Adipocyte (in vitro differentiated cells): Measurements from ENCODE around the gene TOP3A.
A peak's percentile ranks its signal among the peaks of the same experiment; 100 is the strongest.

ENCODE experiments used
- DNase-seq: peaks from one replicate; pipeline ENCODE4 v3.0.0-alpha.2; 2015; ENCODE audit warnings: low read depth
- H3K27me3 ChIP-seq: replicated peaks from 2 replicates; pipeline ENCODE4 v1.7.0; 2013; ENCODE audit warnings: mild to moderate bottlenecking, low read length, moderate library complexity; ENCODE audit not compliant: control insufficient read depth, insufficient read depth
- H3K36me3 ChIP-seq: 2 replicates; pipeline ENCODE4 v1.7.0; 2013; ENCODE audit warnings: low read length, mild to moderate bottlenecking, moderate library complexity; ENCODE audit not compliant: control insufficient read depth, insufficient read depth, severe bottlenecking
- H3K4me1 ChIP-seq: 2 replicates; pipeline ENCODE4 v1.7.0; 2013; ENCODE audit warnings: mild to moderate bottlenecking, low read length, moderate library complexity; ENCODE audit not compliant: control insufficient read depth, insufficient read depth
- H3K4me3 ChIP-seq: 2 replicates; pipeline ENCODE4 v1.7.0; 2013; ENCODE audit warnings: mild to moderate bottlenecking, low read length, moderate library complexity
- H3K9ac ChIP-seq: 2 replicates; pipeline ENCODE4 v1.7.0; 2013; ENCODE audit warnings: mild to moderate bottlenecking, low read length, moderate library complexity
- H3K9me3 ChIP-seq: 2 replicates; pipeline ENCODE4 v1.7.0; 2013; ENCODE audit warnings: mild to moderate bottlenecking, low read length, moderate library complexity; ENCODE audit not compliant: control insufficient read depth

Gene TOP3A

DNA sequence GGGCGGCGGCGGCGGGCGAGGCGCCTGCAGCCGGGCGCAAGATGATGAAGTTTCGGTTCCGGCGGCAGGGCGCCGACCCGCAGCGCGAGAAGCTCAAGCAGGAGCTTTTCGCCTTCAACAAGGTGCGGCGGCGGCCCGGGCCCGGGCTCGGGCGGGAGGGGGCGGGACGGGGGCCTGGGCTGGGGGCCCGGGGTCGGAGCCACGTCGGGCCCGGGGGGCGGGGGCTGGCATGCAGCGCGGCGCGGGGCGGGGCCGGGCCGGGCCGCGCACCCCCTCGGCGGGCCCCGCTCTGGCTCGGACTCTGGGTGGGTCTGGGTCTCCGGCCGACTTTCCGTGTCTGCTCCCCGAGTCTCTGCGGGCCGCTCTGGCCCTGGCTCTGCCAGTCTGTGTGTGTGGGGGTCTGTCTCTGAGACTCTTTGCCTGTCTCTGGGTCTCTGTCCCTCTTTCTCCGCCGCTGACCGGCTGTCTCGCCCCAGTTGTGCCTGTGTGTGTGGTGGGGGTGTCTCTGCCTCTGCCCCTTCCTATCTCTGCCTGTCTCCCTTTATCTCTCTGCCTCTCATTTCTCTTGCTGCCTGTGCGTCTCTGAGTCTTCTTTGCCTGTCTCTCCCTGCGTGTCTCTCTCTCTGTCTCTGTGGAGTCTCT is 89.0 kb downstream of the TOP3A start:
- Histone ChIP-seq H3K4me1 (peaks cover 29% of the 10 kb centered on the region), H3K27me3 (no peaks in the 10 kb centered on the region), H3K36me3 (no peaks in the 10 kb centered on the region), H3K9ac (peak overlapping the region; percentile 97), H3K9me3 (no peaks in the 10 kb centered on the region), H3K4me3 (peak overlapping the region; percentile 98)
- DNase-seq: peak; percentile 74

DNA sequence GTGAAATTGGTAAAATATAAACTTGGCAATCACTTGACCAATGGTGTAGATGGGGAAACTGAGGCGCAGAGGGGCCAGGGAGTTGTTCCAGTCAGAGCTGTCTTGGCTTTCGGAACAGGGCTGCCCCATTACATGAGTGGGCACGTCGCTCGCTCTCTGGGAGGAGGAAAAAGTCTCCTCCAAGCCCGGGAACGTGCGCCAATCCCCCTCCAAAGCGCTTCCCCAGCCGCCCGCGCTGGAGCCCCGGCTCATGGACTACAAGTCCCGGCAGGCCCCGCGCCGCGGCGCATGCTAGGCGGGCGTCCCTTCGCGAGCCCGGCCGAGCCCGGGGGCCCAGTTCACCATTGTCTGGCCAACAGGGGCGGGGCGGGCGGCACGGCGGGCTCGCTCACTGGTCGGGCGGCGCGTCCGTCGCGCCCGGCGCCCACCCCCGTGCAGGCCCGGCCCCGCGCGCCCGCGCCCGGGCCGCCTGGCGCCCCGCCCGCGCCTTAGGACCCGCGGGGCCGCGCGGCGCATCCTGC is 89.6 kb downstream of the TOP3A start, which contains the start of gene LLGL1:
Gene LLGL1 (plus strand): TSS at position 515 of the 521 bp plus-strand sequence. CDS start 48 bp downstream, outside the sequence.
- H3K27me3 ChIP-seq: no peaks in the 10 kb centered on the region
- no peaks in the 10 kb centered on the region for H3K9me3 ChIP-seq
- no peaks in the 10 kb centered on the region for H3K36me3 ChIP-seq
- H3K9ac ChIP-seq: peak within 1 kb of the TSS; percentile 97
- peak; percentile 99 for DNase-seq
- H3K4me3 ChIP-seq: peak within 1 kb of the TSS; percentile 98
- peaks cover 35% of the 10 kb centered on the region for H3K4me1 ChIP-seq

DNA sequence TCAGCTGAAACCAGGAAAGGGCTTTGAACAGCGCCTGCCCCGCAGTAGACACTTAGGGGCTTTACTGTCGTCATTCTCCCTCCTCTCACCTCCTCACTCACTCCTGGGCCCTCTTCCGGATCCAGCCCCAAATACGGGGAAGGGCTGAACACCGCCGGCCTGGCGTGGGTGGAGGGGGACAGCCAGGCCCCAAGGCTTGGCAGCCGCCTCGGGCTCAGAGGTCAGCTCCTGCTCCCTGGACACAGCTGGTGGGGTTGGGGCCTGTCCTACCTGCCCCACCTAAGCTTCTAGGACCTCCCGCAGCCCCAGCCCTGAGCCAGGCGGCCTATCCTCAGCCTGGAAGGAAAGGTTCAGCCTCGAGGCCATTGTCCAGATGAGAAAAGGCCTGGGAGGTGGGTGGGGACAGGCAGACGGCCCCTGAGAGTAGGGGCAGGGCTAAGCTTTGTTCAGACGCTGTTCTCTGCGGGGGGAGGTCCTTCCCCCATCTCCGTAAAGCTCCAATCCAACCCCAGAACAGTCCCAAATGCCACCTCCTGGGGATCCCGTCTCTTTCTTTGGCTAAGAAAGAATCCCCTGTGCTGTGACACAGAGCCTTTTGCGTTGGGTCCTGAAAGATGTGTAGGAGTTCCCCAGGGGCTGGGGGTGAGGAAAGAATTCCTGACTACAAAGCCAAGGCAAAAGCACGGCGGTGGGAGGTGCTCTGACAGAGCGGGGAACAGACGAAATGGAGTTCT is 90.2 kb downstream of the TOP3A start:
- H3K4me3 ChIP-seq: peak overlapping the region; percentile 68
- H3K36me3 ChIP-seq: no peaks in the 10 kb centered on the region
- H3K4me1 ChIP-seq: peaks cover 35% of the 10 kb centered on the region
- H3K9me3 ChIP-seq: no peaks in the 10 kb centered on the region
- peak overlapping the region; percentile 59 for H3K9ac ChIP-seq
- H3K27me3 ChIP-seq: no peaks in the 10 kb centered on the region
- DNase-seq: peak; percentile 32

DNA sequence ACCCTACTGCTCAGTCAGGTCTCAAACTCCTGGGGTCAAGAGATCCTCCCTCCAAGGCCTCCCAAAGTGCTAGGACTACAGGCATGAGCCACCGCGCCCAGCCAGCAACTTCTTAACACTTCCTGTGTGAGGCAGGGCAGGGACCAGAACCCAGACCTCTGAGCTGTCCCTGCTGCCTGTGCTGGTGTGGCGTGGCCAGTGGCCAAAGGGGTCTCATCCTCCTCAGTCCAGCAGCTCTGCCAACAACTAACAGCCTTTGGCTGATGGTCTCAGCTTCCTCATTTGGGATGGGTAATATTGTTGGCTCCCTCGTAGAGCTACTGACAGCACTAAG is 90.8 kb downstream of the TOP3A start:
- Histone ChIP-seq H3K4me1 (peaks cover 39% of the 10 kb centered on the region), H3K9me3 (no peaks in the 10 kb centered on the region), H3K27me3 (no peaks in the 10 kb centered on the region), H3K36me3 (no peaks in the 10 kb centered on the region), H3K4me3 (no peak overlapping the region), H3K9ac (peak overlapping the region; percentile 59)
- no peak for DNase-seq
